ENCODE measurements around the gene BTBD17.

- TF ChIP-seq CTCF (conservative IDR thresholded peaks at IDR 0.05; ENCODE audit: low read length) (no peak), EZH2phosphoT487 (IDR thresholded peaks at IDR 0.05; ENCODE audit: borderline replicate concordance) (no peak)
These were observed 34.9 kb upstream of the BTBD17 start for GRCh38 chr17:74396567-74396966.

Measured in Loucy (cell line).